Panc1 (cell line): Measurements from ENCODE around the gene CDCP1. TPM values are rescaled to one million over a fixed set of nuclear protein-coding genes. Genes with fewer than 3 reads are reported as not detected.

Source experiments
- ATAC-seq: fragments of 200-7000 bp; cut with Tn5 transposase; 2 replicates; pipeline ENCODE4 v1.9.1; 2020; ENCODE audit warnings: mild to moderate bottlenecking, moderate library complexity
- BruUV-seq: library from RNA; stranded (reverse); fragments of 400-500 nt; replicated peaks from 2 replicates; lab custom pipeline; 2021; lab: Mats Ljungman, UMichigan
- CTCF ChIA-PET: fragments of 300-600 bp; sonication (Branson Sonifier 250); formaldehyde crosslinking; loops from one replicate; lab custom pipeline; 2022; ENCODE audit warnings: antibody characterized with exemption; lab: Charles Lee
- POLR2A ChIA-PET: fragments of 300-600 bp; sonication (Branson Sonifier 250); formaldehyde crosslinking; loops from one replicate; lab custom pipeline; 2022; ENCODE audit warnings: antibody characterized with exemption; lab: Charles Lee
- DNase-seq: peaks from one replicate; pipeline ENCODE4 v3.0.0-alpha.2; 2010; ENCODE audit warnings: low read depth, low spot score
- H3K27ac ChIP-seq: 2 replicates; pipeline ENCODE4 v1.5.1; 2011; ENCODE audit warnings: mild to moderate bottlenecking, low read length, inconsistent platforms
- H3K27me3 ChIP-seq: fragments of 200-500 bp; sonication (Bioruptor generic); 2 replicates; pipeline ENCODE4 v1.6.0; 2014; ENCODE audit warnings: low read length, inconsistent platforms; ENCODE audit not compliant: control insufficient read depth, insufficient read depth
- H3K36me3 ChIP-seq: fragments of 200-500 bp; sonication (Bioruptor generic); 2 replicates; pipeline ENCODE4 v1.5.1; 2014; ENCODE audit warnings: inconsistent platforms, mild to moderate bottlenecking, low read length, moderate library complexity; ENCODE audit not compliant: control insufficient read depth, insufficient read depth
- H3K4me1 ChIP-seq: 2 replicates; pipeline ENCODE4 v1.5.1; 2011; ENCODE audit warnings: inconsistent platforms, mild to moderate bottlenecking, low read length, moderate library complexity; ENCODE audit not compliant: control insufficient read depth, insufficient read depth
- H3K4me3 ChIP-seq, 2 experiments: 2 replicates each; pipeline ENCODE4 v1.5.1; 2011 to 2012; ENCODE audit warnings: low read depth in 2 of 2, low read length in 2 of 2, mild to moderate bottlenecking in 2 of 2, inconsistent platforms in 1 of 2, moderate library complexity in 1 of 2
- H3K9me3 ChIP-seq: fragments of 200-500 bp; sonication (Bioruptor generic); 2 replicates; pipeline ENCODE4 v1.5.1; 2014; ENCODE audit warnings: low read depth, mild to moderate bottlenecking, inconsistent platforms, low read length, moderate library complexity; ENCODE audit not compliant: control insufficient read depth, insufficient read depth
- CTCF ChIP-seq: fragments of 450-650 bp; IDR thresholded peaks from 2 replicates; pipeline ENCODE4 v1.5.1; 2017; ENCODE audit warnings: mild to moderate bottlenecking
- POLR2AphosphoS5 ChIP-seq: IDR thresholded peaks from 2 replicates; pipeline ENCODE4 v1.6.1; 2012; ENCODE audit warnings: mild to moderate bottlenecking, low read depth, low read length, moderate library complexity
- REST ChIP-seq, 2 experiments: IDR thresholded peaks; 2 replicates each; pipeline ENCODE4 v1.6.1; 2011 to 2012; ENCODE audit warnings: low read depth in 2 of 2, control low read depth in 1 of 2, low read length in 1 of 2, mild to moderate bottlenecking in 1 of 2, moderate library complexity in 1 of 2; ENCODE audit not compliant: insufficient read depth in 1 of 2
- SIN3A ChIP-seq: IDR thresholded peaks from 2 replicates; pipeline ENCODE4 v1.6.1; 2012; ENCODE audit warnings: low read depth, mild to moderate bottlenecking, low read length, moderate library complexity, borderline replicate concordance; ENCODE audit not compliant: insufficient read depth
- TCF7L2 ChIP-seq: IDR thresholded peaks from 2 replicates; pipeline ENCODE4 v1.6.1; 2011; ENCODE audit warnings: mild to moderate bottlenecking, low read depth, low read length, inconsistent platforms
- in situ Hi-C: cut with HindIII; loops from 2 replicates; pipeline ENCODE4 v1.10.0; 2016; ENCODE audit warnings: low sequenced_read_pairs, low pct_unique_long_range_greater_than_20kb
- intact Hi-C: fragments of 100-400 bp; cut with micrococcal nuclease; formaldehyde crosslinking; loops from one replicate; pipeline ENCODE4 v1.10.0; 2022; ENCODE audit not compliant: unreplicated experiment
- total RNA-seq: library from RNA; stranded (reverse); gene quantifications from one replicate; pipeline ENCODE4 v1.2.1, GENCODE V29; 2021; ENCODE audit not compliant: unreplicated experiment

Gene CDCP1
- total RNA-seq, 1 experiment from 2014 or later: 47.8 TPM

GRCh38 chr3:45153658-45154437, 7.7 kb upstream of the CDCP1 start:
- ChIA-PET CTCF (interaction anchor here (1.2 kb wide), 1 partner anchor 56 kb away, joined by 3 read pairs; no protein-coding TSS in a partner anchor), POLR2A (interaction anchor here (1.2 to 1.3 kb wide), 2 partner anchors 8 to 13 kb away, joined by 4 to 5 read pairs; no protein-coding TSS in a partner anchor)
- DNase-seq (no peak), ATAC-seq (peak; percentile 52; the same call in 1 of the 2 replicates)
- no peak overlapping the region for H3K4me3 ChIP-seq
- BruUV-seq: no TSS peak
- H3K4me1 ChIP-seq: no peaks in the 10 kb centered on the region
- intact Hi-C loops: no loop called here
- H3K27ac ChIP-seq: peak overlapping the region; percentile 20; the same call in 1 of the 2 replicates
- no peaks in the 10 kb centered on the region for H3K36me3 ChIP-seq
- no peaks in the 10 kb centered on the region for H3K27me3 ChIP-seq
- in situ Hi-C loops: no loop called here
- no peak for TF ChIP-seq REST (IDR thresholded peaks at IDR 0.05; ENCODE audit: insufficient read depth in 1 of 2, low read depth in 2 of 2, low read length in 1 of 2)
- no peak for TF ChIP-seq POLR2AphosphoS5
- TF ChIP-seq TCF7L2: no peak
- no peak for TF ChIP-seq CTCF
- TF ChIP-seq SIN3A: no peak
- H3K9me3 ChIP-seq: peaks cover 7% of the 10 kb centered on the region; the same call in 1 of the 2 replicates

DNA sequence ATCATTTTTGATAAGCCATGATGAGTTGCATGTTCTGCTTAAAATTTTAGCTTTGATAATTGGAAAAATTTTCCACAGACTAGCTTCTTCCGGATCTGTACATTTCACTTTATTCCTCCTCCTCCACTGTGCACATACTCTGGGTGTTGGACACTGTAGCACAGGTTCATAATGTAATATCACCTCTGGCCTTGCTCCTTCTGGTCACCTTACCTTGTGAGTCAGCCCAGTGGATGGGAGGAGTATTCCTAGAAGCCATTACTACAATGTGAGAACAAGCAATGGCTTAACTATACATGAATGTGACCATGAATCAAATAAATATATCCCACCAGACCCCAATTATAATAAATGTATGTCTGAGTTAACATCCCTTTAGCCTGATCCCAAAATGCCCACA, 6.1 kb upstream of the CDCP1 start:
- ChIA-PET CTCF (no interaction called here), POLR2A (no interaction called here)
- TF ChIP-seq REST (IDR thresholded peaks at IDR 0.05; ENCODE audit: insufficient read depth in 1 of 2, low read depth in 2 of 2, low read length in 1 of 2): no peak
- no peak for TF ChIP-seq POLR2AphosphoS5
- no peak for TF ChIP-seq CTCF
- TF ChIP-seq SIN3A: no peak
- no peak for TF ChIP-seq TCF7L2
- no peak for DNase-seq
- in situ Hi-C loops (no loop called here), intact Hi-C loops (no loop called here)
- H3K9me3 ChIP-seq: peaks cover 7% of the 10 kb centered on the region; the same call in 1 of the 2 replicates
- BruUV-seq: no TSS peak
- no peak for ATAC-seq
- no peaks in the 10 kb centered on the region for H3K36me3 ChIP-seq
- no peak overlapping the region for H3K27ac ChIP-seq
- H3K27me3 ChIP-seq: no peaks in the 10 kb centered on the region
- H3K4me1 ChIP-seq: no peaks in the 10 kb centered on the region
- no peak overlapping the region for H3K4me3 ChIP-seq
